Endothelial cell of hepatic sinusoid (primary cell): ENCODE data around the gene BIRC5.

Experiments used
- in situ Hi-C: cut with HindIII; loops from 2 replicates; pipeline ENCODE4 v1.10.0; 2017; ENCODE audit warnings: low sequenced_read_pairs

The BIRC5 gene

DNA sequence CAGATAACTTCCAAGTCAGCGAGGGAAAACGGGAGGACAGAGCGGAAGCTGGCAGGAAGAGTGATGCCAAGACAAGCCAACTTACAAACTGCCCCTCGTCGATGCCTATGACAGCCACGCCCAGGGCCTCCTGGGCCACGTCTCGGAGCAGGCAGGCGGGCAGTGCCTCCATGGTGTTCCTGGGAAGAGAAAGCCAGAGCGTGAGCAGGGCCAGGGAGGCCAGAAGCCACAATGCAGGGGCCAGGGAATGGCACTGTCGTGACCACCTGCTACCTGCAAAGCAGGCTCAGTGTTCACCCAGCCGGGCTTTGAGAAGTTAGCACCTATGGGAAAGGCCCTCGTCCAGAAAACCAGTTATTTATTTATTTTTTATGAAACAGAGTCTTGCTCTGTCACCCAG is 31.5 kb upstream of the BIRC5 start:
- in situ Hi-C loops, result no loop called here

DNA sequence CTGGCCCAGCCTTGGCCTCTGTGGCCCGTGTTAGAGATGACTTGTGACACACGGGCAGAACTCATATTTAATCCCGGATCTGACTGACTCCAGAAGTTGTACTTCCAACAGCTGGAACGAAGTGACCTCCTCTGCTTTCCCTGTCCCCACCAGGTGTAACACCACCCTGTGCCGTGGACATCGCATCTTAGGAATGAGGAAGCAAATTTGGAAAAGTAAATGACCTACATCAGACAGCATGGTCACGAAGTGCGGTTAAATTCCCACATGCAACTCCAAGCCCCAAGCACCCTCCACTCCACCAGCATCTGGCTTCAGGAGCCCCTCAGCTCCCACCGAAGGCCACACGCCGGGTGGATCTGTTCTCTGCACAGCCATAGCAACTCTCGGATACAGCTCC is 30.1 kb upstream of the BIRC5 start:
- in situ Hi-C loops, result no loop called here

DNA sequence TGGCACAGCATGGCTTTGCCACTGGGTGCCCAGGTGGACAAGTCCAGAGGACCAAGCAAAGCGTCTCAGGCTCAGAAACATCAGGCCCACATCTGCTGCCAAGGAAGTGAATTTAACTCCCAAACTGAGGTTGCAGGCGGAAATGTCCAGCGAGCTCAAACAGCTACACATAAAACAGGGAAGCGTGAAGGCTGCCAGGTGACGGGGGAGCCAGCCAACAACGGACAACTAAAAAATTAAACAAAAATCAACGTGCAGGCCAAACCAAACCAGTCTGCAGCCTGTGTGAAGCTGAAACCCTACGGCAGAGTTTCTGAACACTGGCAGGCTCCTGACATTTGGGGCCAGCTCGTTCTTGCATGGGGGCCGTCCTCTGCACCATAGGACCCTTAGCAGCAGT is 29.7 kb upstream of the BIRC5 start:
- in situ Hi-C loops, result no loop called here

DNA sequence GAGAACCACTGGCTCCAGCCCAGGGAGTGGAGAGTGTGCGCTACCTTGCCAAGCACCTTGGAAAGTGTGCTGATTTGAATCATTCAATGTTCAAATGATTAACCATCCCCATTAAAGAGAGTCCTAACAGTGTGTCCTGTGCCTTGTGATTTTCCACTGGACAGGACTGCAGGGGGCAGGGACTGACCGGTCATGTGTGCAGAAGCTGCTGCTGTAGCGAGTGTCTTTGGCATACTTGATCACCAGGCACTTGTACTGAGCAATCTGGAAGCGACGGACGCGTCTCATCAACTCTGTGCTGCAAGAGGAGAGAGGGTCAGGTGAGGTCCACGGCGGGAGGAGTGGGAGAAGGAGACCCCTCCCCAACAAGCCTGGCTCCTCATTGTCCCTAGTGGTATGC is 29.2 kb upstream of the BIRC5 start:
- in situ Hi-C loops, result loop anchor here (5.0 kb wide), 1 partner anchor 157 kb away; no protein-coding TSS in a partner anchor

DNA sequence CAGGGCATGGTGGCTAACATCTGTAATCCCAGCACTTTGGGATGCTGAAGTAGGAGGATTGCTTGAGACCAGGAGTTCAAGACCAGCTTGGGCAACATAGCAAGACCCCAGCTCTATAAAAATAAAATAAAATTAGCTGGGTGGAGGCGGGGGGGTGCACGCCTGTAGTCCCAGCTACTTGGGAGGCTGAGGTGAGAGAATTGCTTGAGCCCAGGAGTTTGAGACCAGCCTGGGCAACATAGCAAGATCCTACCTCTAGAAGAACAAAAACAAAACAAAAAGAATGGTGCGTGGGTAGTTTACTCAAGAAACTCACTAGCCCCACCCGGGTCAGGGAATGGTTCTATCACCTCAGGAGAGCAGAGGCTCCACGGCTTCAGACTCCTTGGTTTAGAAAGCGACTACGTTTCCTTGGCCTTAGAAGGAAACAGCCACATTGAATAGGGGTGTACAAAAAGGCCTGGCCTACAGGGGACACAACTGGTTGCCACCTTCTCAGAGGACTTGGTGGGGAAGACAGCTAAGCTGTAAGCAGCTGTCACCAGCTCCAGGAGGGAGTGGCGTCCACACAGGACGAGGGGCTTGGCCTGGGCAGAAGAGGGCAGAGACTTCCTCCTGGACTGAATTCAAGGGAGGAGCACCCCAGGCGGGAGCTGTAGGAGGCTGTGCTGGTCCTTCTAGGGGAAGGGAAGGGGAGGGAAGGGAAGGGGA is 27.9 kb upstream of the BIRC5 start:
- in situ Hi-C loops, result loop anchor here (5.0 kb wide), 1 partner anchor 156 kb away; no protein-coding TSS in a partner anchor

DNA sequence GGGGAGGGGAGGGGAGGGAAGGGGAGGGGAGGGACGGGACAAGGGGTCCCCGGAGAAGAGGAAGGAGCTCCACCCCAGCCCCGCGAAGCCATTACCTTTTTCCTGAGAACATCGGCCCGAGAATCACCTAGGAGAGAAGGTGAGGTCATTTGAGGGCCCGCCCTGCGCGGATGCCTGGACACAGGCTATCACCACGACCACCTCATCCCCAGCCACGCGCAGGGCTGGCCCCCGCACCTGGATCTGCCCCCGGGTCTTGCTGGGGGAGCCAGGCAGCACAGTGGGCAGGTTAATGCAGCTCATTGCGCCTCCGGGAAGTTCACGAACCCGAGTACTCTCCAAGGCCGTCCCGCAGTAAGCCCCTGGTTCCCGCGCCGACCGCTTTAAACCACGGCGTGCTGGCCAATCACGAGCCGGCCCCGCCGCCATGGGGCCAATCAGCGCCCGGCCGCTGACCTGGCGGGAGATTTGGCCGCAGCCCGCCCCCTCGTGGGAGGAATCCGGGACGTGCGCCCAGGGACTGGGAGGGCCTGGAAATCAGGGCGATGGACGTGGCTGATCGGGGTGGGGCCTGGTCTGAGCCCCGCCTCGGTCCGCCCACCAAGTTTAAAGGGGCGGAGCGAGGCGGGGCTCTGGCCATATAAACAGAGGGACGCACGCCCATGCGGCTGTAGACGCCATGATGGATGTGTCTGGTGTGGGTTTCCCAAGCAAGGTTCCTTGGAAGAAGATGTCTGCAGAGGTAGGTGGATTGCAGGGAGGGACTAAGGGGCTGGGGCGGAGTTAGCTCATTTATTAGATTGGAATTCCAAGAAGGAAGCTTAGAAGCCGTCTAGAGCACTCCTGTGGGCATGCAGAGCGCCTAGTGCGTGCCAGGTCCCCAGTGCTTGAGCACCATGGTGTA is 27.1 kb upstream of the BIRC5 start, which contains the start of the genes AFMID and TK1:
TSS of gene AFMID (plus strand) at position 671 of the 904 bp plus-strand sequence. CDS start at position 680, 9 bp downstream.
TSS of gene TK1 (minus strand) at position 361 of the 904 bp plus-strand sequence. CDS start at position 303, 58 bp downstream.
- in situ Hi-C loops, result loop anchor here (5.0 kb wide), 1 partner anchor 155 kb away; no protein-coding TSS in a partner anchor

DNA sequence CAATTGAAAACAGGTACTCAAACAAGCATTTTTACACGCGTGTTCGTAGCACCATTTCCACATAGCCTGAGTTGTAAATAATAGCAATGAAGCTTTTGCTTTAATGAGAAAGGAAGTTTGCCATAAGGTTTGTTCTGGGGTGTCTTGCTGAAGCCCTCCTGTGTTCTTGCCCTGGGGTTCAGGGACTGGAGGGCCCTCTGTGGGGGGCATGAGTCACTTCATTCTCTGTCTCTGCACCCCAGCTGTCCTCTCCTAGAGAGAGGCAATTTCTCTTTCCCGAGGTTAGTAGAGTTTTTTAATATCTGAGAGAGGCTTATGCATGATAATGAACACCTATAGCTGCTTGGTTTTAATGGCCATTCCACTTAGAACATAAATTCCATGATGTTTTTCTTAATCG is 17.3 kb upstream of the BIRC5 start:
- in situ Hi-C loops, result loop anchor here (5.0 kb wide), 1 partner anchor 54 kb away; no protein-coding TSS in a partner anchor

DNA sequence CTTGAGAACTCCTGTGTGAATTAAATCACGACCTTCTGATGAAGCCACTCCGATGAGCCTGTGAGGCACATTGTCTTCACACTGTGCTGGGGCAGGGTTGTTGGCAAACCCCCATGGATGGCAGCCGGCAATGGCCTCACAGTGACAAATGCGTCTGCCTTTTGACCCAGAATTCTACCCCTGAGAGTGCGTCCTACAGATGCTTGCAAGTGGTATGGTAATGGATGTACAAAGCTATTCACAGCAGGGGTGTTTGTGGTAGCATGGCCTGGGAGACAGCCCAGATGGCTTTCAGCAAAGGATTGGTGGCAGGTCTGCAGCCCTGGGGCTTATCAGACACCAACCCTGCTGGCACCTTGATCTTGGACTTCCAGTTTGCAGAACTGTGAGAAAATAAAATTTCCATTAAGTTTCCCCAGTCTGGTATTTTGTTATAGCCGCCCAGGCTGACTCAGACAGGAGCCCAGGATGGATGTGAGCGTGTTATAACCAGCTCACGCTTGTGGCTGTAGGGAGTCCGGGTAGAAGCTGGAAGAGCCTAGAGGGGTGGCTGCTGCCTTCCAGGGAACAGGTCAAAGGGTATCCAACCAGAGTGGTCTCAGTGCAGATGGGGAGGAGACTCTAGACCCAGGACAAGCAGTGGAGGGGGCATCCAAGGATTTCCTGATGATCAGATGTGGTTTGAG is 16.8 kb upstream of the BIRC5 start:
- in situ Hi-C loops, result loop anchor here (5.0 kb wide), 1 partner anchor 55 kb away; no protein-coding TSS in a partner anchor

DNA sequence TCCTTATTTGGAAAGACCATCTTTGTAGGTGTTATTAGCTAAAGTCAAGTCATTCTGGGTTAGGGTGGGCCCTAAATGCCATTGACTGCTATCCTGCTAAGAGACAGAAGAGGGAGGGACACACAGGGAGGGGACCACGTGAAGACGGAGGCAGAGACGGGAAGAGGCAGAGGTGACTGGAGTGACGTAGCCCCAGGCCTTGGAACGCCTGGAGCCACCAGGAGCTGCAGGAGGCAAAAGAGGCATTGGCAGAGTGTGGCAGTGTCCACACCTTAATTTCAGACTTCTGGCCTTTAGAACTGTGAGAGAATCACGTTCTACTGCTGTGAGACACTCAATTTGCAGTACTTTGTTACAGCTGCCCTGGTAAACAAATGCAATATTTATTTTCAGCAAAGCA is 13.6 kb upstream of the BIRC5 start:
- in situ Hi-C loops, result no loop called here

DNA sequence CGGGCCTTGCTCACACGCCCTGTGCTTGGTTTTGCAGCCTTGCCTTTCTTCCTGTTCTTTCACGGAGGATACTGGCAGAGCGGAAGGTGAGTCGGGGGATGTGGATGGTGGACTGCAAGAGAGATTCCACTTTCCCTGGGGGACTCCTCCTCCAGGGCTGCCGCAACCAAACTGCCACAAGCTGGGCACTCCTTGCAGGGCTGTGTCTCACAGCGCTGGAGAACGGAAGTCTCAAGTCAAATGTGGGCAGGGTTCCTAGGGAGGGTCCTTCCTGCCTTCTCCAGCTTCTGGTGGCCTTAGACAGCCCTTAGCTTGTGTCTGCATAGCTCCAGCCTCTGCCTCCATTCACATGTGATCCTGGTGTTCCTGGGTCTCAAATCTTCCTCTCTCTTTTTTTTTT is 11.4 kb upstream of the BIRC5 start:
- in situ Hi-C loops, result no loop called here

DNA sequence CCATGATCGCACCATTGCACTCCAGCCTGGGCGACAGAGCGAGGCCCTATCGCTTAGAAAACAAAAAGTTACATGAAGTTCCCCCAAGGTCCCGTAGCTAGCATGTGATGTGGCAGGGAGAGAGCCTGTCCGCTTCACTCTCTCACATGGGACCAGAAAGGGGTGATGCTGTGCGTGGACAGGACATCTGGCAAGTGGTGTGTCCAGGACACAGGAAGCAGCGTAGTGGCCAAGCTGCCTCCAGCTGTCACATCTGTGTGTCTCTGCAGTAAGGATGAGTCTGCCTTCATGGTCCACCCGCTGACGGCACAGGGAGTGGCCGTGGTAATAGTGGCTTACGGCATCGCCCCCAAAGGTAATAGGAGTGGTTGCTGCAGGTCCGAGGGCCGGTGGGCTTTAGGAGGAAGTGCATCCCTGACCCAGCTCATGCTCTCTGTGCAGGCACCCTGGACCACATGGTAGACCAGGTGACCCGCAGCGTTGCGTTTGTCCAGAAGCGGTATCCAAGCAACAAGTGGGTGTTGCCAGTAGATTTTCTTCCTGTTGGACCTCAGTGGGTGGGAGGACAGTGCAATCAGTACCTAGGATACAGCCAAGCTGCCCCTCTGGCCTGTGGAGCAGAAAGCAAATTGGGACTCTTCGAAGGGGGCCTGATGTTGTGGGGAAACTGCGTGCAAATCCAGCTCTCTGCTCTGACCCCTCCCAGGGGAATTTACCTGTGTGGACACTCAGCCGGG is 9.5 kb upstream of the BIRC5 start:
- in situ Hi-C loops, result no loop called here

DNA sequence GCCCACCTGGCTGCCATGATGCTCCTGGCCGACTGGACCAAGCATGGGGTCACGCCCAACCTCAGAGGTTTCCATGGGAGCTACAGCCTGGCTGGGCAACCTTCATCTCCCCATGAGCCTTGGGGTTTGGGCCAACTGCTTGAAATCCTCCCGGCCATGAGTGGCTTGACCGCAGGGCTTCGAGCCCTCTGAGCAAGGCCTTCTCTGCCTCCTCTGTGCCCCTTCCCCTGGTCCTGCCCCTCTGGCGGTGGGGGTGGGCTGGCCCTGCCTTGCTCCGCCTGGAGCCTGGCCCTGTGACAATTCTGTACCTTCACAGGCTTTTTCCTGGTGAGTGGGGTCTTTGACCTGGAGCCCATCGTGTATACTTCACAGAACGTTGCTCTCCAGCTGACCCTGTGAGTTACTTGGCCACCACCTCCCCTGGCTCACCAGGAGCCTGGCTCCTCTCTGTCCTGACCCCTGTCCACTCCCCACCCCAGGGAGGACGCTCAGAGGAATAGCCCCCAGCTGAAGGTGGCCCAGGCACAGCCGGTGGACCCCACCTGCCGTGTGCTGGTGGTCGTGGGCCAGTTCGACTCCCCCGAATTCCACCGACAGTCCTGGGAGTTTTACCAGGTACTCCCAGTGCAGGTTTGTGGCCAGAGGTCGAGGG is 8.8 kb upstream of the BIRC5 start:
- in situ Hi-C loops, result no loop called here

DNA sequence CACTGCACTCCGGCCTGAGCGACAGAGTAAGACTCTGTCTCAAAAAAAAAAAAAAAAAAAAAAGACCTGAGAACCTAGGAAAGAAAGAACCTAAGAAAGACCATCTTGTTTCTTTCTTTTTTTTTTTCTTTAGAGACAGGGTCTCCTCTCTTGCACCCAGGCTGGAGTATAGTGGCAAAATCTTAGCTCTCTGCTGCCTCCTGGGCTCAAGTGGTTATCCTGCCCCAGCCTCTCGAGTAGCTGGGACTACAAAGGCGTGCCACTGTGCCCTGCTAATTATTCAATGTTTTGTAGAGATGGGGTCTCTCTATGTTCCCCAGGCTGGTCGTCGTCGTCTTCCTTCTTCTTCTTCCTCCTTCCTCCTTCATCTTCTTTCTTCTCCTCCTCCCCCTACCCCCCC is 7.8 kb upstream of the BIRC5 start:
- in situ Hi-C loops, result no loop called here

DNA sequence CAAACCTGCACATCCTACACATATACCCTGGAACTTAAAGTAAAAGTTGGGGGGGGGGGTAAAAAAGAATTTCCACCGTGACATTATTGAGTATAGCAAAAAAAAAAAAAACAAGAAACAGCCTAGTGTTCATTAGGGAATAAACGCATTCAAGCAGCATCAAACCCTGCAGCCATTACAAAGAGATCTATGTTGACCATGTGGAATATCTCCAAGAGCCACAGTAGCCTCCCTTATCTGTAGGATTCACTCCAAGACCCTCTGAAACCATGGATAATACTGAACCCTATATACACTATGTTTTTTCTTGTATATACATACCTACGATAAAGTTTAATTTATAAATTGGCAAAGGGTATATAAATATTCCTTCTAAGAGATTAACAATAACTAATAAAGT is 5.6 kb upstream of the BIRC5 start:
- in situ Hi-C loops, result no loop called here

DNA sequence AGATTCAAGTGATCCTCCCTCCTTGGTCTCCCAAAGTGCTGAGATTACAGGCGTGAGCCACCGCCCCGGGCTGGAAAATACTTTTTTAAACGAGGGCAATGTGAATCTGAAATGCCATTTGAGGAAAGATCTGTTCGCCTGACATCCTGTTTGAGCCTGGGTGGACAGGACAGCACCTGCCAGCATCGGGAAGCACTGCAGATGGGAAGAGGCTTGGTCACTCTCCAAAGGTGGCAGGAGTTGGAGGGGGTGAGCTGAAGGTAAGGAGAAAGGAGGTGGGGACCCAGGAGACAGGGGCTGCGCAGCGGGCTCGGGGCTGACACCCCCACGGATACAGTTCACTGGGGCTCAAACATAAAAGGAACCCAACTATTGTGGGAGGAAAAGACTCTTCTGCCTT is 3.9 kb upstream of the BIRC5 start:
- in situ Hi-C loops, result no loop called here

DNA sequence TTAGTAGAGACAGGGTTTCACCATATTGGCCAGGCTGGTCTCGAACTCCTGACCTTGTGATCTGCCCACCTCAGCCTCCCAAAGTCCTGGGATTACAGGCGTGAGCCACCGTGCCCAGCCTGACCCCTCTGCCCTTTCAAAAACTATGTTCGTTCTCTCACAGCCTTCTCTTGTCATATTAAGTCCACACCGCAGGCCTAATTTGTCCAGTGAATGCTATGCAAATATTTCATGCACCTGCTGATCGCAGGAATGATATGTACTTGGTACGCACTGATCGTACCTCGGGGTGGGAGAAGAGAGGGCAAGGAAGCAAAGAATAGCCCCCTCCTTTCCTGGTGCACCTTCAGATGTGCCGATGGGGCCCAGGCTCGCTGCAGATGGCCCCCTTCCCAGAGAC is 3.0 kb upstream of the BIRC5 start:
- in situ Hi-C loops, result no loop called here

DNA sequence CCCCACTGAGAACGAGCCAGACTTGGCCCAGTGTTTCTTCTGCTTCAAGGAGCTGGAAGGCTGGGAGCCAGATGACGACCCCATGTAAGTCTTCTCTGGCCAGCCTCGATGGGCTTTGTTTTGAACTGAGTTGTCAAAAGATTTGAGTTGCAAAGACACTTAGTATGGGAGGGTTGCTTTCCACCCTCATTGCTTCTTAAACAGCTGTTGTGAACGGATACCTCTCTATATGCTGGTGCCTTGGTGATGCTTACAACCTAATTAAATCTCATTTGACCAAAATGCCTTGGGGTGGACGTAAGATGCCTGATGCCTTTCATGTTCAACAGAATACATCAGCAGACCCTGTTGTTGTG is 631 bp downstream of the BIRC5 start:
- in situ Hi-C loops, result no loop called here

DNA sequence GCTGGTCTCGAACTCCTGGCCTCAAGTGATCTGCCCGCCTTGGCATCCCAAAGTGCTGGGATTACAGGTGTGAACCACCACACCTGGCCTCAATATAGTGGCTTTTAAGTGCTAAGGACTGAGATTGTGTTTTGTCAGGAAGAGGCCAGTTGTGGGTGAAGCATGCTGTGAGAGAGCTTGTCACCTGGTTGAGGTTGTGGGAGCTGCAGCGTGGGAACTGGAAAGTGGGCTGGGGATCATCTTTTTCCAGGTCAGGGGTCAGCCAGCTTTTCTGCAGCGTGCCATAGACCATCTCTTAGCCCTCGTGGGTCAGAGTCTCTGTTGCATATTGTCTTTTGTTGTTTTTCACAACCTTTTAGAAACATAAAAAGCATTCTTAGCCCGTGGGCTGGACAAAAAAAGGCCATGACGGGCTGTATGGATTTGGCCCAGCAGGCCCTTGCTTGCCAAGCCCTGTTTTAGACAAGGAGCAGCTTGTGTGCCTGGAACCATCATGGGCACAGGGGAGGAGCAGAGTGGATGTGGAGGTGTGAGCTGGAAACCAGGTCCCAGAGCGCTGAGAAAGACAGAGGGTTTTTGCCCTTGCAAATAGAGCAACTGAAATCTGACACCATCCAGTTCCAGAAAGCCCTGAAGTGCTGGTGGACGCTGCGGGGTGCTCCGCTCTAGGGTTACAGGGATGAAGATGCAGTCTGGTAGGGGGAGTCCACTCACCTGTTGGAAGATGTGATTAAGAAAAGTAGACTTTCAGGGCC is 5.5 kb downstream of the BIRC5 start:
- in situ Hi-C loops, result no loop called here

DNA sequence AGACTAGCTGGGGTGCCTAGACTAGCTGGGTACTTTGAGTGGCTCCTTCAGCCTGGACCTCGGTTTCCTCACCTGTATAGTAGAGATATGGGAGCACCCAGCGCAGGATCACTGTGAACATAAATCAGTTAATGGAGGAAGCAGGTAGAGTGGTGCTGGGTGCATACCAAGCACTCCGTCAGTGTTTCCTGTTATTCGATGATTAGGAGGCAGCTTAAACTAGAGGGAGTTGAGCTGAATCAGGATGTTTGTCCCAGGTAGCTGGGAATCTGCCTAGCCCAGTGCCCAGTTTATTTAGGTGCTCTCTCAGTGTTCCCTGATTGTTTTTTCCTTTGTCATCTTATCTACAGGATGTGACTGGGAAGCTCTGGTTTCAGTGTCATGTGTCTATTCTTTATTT is 9.0 kb downstream of the BIRC5 start:
- in situ Hi-C loops, result no loop called here
